Measurements from ENCODE around the gene AK1.

DNA sequence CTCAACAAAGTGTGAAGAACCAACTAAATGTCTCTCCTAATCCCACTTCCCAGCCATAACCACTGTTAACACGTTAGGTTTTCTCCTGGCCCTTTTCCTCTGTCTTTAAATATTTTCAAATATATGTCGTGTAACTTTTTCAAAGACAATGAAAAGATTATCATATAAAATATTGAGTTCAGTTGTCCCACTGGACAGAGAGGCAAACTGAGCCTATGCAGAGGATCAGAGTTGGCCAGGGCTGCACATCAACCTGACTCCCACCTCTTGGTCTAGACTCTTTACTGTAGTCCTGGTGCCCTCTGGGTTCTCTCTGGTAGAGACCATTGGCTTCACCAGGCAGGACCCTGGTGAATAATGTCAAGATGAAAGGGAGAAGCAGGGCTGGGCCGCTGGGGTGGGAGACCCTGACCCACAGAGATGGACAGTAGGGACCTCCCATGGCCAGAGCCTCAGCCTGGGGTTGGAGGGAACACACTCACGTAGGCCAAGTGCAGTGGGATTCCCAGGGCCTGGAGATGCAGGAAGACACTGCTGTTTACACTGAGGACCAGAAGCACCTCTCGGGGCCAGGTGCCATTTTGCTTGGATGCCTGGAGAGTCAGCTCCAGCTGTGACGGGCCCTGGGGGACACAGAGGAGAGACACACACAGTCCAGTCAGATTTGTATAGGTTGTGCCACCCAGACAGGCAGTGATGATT, 48.1 kb downstream of the AK1 start:
- TF ChIP-seq, protein P1, sequence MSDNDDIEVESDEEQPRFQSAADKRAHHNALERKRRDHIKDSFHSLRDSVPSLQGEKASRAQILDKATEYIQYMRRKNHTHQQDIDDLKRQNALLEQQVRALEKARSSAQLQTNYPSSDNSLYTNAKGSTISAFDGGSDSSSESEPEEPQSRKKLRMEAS (IDR thresholded peaks at IDR 0.05; ENCODE audit: low read depth) = no peak
- TF ChIP-seq, protein P2, sequence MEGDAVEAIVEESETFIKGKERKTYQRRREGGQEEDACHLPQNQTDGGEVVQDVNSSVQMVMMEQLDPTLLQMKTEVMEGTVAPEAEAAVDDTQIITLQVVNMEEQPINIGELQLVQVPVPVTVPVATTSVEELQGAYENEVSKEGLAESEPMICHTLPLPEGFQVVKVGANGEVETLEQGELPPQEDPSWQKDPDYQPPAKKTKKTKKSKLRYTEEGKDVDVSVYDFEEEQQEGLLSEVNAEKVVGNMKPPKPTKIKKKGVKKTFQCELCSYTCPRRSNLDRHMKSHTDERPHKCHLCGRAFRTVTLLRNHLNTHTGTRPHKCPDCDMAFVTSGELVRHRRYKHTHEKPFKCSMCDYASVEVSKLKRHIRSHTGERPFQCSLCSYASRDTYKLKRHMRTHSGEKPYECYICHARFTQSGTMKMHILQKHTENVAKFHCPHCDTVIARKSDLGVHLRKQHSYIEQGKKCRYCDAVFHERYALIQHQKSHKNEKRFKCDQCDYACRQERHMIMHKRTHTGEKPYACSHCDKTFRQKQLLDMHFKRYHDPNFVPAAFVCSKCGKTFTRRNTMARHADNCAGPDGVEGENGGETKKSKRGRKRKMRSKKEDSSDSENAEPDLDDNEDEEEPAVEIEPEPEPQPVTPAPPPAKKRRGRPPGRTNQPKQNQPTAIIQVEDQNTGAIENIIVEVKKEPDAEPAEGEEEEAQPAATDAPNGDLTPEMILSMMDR (IDR thresholded peaks at IDR 0.05) = no peak
- TF ChIP-seq EZH2phosphoT487 (IDR thresholded peaks at IDR 0.05; ENCODE audit: borderline replicate concordance, low read depth) (no peak), EP300 (IDR thresholded peaks at IDR 0.05; ENCODE audit: borderline replicate concordance in 1 of 2, low read depth in 1 of 2, low read length in 1 of 2) (no peak), FOXM1 (IDR thresholded peaks at IDR 0.05; ENCODE audit: low read depth) (no peak), FOSL2 (IDR thresholded peaks at IDR 0.05; ENCODE audit: borderline replicate concordance, low read depth) (no peak), JUND (IDR thresholded peaks at IDR 0.05) (no peak), RAD21 (IDR thresholded peaks at IDR 0.05; ENCODE audit: low read length) (no peak), RFX5 (IDR thresholded peaks at IDR 0.05; ENCODE audit: low read length) (no peak), TEAD4 (IDR thresholded peaks at IDR 0.05; ENCODE audit: borderline replicate concordance, insufficient read depth) (no peak), MXI1 (IDR thresholded peaks at IDR 0.05; ENCODE audit: low read depth, low read length) (no peak), POLR2AphosphoS5 (IDR thresholded peaks at IDR 0.05; ENCODE audit: low read depth, low read length) (no peak), RCOR1 (IDR thresholded peaks at IDR 0.05; ENCODE audit: low read length) (no peak)
- TF ChIP-seq, protein P3, sequence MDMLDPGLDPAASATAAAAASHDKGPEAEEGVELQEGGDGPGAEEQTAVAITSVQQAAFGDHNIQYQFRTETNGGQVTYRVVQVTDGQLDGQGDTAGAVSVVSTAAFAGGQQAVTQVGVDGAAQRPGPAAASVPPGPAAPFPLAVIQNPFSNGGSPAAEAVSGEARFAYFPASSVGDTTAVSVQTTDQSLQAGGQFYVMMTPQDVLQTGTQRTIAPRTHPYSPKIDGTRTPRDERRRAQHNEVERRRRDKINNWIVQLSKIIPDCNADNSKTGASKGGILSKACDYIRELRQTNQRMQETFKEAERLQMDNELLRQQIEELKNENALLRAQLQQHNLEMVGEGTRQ (IDR thresholded peaks at IDR 0.05; ENCODE audit: borderline replicate concordance, low read depth, low read length) = no peak
